NOMO-1 treated with DMSO at 0.1 percent for 48 hours (cell line): ENCODE results near the gene KCTD12.

ENCODE experiments used
- DNase-seq: peaks from one replicate; lab custom pipeline; 2025; ENCODE audit not compliant: unreplicated experiment; lab: John Stamatoyannopoulos, UW

KCTD12 gene

DNA sequence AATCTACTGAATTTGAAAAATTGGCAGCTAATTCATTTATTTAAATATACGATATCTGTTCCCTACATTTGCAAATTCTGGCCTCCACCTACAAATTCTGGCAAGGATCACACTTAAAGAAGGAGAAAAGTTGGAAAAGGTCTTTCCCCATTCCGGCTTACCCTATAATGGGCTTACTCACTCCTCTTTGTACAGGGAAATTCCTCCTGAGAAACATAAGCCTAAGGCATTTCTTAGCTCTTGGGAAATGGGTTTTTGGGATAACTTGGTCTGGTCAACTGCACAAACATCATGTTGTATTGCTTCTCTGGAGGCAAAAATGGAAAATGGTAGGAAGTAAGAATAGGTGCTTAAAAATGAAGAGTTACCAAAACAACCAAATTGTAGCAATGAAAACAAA lies 25.5 kb downstream of the KCTD12 start:
- no peak for DNase-seq

DNA sequence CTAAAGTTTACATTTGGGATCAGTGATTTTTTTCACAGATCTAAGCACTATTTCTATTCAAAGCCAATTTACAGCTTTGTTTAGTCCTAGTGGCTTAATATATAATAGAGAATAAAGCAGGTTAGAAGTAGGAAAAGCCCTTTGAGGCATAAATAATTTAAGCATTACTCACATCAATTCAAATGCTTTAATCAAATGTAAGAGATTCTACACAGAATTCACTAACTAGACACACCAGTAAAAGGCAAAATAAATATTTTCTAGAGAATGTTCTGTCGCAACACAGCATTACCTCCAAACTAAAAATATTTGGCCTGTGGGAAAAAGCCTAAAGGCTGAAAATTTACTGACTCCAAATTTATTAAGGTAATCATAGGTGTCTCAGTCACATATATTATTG lies 31.3 kb downstream of the KCTD12 start:
- DNase-seq, result no peak

DNA sequence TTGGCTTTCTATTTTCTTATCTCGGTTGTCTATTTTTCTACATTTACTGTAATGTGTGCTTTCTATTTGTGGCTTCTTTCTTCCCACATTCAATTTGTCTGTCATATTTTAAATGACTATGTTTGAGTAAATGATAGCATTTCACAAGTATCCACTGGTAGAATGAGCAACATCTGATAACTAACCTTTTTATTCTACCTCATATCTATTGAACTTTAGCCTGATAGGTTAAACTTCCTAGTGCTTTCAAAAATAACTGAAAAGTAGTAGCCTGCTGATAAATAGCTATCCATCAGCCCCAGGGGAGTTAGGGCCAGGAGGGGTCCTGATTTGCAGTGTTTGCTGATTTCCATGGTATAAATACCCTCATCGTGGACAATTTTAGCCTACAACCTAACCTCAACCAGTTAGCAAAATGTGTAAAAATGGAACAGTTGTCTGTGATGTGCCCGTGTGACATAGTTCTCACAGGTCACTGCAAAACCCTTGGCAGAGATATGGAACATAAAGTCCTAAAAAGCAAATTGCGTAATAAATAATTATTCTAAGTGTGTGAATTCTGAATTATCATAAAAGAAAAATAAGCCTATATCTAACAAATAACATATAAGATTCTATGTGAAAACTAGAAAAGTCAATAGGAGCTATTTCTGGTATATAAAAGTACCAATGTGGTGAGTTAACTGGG lies 32.1 kb downstream of the KCTD12 start:
- no peak for DNase-seq

DNA sequence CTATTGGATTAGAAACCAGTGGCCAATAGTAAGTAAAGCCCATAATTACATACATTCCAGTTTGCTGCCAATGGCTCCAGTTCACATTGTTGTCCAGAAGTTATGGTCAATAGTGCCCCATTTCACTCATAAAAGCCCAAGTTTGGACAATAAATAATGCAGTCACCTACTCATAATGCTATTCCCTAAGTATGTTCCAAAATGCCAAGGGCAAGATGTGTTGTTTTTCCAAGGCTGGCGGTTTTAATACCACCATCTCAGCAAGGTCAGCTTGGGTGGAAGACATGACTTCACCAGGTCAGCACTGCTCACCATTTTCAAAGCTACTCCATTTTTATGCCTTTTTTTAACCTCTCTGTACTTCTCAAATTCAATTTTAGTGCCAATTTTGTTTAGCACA lies 32.7 kb downstream of the KCTD12 start:
- no peak for DNase-seq

DNA sequence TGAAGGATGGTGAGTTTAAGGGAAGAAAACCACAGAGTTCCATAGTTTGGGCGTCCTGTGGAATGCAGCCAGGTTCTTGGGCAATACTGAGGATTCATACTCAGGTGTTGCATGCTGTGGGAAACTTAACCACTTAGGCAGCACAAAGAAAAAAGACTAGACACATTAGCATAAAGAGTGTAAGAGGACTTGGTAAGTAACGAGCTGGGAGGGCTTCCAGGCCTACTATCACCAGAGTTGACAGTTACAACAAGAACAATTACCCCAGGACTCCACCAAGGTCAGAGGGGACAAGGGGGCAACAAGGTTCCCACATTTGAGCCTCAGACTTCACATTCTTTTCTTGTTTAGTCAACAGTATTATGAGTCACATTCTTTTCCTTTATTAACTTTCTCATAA lies 33.2 kb downstream of the KCTD12 start:
- no peak for DNase-seq

DNA sequence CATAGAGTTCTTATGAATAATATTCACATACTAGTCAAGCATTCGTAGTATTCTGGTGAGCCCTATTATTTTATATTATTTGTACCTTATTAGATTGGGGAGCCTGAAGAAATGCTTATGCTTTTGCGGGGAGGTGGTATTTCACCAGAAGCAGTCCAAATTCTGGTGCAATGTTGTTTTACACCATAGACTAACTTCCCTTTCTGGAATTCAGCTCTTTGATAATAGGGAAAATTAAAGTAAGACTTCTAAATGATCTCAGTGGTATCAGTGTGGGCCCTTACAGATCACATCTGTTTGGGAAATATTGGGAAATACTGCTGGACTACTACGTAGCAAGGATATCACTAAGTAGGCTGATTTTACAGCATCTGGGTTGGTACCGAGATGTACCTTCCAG lies 34.2 kb downstream of the KCTD12 start:
- no peak for DNase-seq

DNA sequence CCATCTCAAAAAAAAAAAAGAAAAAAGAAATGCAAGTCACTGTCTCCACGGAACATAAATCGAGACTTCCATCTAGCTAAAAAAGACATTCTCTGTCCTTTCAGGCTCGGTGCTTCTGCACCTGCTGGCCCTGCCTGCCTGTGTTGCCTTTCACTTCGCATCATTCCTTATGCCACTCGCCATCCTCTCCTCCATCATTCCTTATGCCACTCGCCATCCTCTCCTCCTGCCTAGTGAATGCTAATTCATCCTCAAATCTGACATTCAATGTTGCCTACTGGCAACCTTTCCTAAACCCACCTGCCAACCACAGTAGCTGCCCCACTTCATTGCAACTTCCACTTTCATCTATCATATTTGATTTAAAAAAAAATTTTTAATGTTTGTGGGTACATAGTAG lies 36.7 kb downstream of the KCTD12 start:
- DNase-seq, result no peak

DNA sequence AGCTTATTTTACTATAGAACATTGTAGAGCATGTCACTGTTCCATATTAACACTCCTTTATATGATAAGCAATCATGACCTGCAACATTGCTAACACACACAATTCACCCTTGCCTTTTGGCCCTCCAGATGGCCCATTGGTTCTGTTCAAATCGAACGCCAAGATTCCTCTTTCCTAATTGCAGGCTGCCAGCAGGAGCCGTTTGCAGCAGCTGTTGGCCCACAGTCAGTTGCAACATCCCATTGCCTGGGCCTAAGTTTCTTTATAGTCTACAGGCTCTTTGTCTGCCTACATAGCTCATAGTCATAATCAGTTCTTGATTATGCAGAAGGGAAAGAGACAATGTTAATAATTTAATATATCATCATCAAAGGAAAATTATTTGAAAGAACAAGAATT lies 37.6 kb downstream of the KCTD12 start:
- peak; percentile 68 for DNase-seq

DNA sequence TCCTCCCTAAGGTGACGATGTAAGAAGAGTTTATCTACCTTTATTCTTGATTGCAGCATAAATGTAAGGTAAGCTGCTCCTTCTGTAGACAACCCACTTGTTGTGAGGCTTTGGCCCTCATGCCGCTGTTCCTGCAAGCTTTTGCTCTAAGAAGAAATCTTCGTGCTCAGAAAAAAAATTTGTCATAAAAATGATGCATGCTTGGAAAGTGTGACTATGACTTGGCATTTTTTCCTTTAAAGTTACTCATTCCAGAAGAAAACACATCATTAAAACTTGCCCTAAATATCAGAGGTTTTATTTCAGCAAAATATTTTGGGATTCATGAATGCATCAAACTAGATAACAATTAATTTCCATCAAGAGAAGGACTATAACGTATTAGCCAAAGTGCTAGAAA lies 39.8 kb downstream of the KCTD12 start:
- DNase-seq, result no peak

DNA sequence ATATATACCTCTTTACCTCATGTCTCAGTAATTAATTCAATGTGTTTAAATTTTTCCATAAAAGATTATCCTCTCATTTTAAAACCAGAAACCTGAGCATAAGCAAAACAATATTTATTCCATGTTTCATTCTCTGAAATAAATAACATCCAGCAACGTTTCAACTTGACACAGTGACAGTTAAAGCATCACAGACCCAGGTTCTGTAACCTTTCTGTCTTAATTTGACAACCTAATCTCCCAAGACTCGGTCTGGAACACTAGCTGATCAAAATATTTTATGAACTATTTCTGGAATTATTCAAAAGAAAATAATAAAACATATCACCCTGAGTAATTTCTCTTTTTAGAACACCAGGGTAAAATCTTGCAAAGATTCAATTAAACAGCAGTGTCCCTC lies 40.3 kb downstream of the KCTD12 start:
- no peak for DNase-seq

DNA sequence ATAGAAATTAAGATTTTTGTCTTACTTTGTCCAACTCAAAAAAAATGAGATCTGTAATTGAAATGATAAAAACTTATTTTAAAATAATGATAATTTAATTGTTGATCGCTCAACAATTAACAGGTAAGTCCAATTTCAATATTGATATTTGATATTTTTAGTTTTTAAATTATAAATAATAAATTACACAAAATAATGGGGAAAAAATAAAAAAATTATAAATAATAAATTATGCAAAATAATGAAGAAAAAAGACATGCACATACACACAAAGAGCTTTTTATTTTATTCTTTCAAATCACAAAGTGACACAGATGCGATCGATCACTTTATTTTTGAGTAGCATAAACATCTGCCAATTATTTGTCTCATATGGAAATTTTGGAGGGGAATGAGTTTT lies 40.8 kb downstream of the KCTD12 start:
- DNase-seq, result no peak

DNA sequence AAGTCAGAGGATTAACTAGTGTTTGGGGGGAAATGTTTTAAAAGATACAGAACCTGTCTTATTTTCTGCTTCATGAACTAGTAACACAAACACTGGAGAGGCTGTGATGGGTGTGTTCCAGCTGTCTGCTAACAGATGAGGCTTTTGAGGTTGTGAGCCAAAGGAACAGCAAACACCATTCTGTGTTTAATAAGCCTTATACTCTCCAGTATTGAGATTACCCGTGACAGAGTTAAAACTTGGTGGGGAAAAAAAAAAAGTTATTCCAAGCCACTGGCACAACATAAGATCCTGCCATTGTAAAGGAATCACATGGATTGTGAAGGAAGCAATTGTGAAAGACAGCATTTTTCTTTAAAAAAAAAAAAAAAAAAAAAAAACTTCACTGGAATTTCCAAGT lies 48.4 kb downstream of the KCTD12 start:
- DNase-seq, result no peak

DNA sequence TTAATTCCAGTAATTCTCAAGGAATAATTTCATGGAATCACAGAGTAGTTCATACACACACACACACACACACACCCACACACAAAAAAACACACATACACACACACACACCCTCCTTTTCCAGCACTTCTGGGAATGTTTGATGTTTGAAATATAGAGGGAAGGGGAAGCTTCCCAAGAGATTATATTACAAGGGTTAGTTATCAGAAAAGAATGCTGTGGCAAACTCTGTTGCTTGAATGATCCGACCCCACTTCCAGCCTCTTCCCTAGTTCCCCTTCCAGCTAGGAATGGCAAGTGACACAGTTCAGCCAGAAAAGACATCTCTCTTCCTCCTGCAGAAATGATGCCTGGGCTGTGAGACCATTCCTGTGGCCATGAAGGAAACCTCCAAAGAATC lies 49.9 kb downstream of the KCTD12 start:
- no peak for DNase-seq

DNA sequence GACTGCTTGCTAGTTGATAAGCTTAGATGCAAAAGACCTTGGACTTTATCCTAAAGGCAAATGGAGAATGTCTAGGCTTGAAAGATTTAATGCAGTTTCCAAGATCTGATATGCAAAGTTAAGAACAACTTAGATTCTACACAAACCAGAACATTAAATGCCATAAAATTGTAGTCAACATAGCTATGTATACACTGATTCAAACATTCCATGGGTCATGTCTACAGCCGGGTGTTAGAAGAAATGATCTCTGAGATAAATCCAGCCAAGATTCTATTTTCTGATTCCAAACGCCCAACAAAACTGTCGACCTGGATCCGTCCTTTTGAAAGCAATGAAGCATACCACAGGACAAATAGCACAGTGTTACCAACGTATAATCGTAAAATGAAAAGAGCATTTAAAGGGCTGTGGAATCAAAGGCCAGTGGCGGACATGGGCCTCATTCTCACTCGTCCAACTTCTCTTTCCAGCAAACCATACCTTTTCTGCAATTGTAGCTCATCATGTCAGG lies 52.7 kb downstream of the KCTD12 start:
- DNase-seq, result no peak

DNA sequence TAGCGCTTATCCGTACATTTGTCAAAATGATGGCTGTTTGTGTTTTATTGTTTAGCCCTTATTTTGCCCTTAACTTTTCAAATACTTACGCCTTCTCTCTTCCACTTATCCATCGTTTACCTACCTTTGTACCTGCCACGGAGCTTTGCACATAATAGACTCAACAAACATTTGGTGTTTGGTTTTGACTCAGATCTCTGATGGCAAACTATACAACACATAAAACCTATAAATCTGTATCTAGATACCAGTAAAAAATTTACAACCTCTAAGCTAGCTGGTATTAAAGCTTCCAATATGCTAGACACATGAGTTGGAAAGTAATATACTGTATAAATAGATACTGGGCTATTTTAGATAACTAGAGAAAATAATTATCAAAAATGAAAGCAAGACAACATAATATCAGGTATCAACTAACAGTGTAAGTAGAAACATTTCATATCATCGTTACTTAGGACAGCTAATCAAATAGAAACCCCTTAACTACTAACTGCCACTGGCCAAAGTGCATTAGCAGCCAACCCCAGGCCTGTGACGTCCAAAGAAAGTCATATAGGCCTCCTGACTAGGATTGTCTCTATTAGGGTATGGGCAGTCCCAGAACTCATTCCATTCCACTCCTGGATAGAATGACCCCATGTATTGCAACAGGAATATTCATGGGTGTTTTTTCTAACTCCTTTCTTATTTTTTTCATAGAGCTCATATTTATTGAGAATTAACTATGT lies 53.8 kb downstream of the KCTD12 start:
- no peak for DNase-seq

DNA sequence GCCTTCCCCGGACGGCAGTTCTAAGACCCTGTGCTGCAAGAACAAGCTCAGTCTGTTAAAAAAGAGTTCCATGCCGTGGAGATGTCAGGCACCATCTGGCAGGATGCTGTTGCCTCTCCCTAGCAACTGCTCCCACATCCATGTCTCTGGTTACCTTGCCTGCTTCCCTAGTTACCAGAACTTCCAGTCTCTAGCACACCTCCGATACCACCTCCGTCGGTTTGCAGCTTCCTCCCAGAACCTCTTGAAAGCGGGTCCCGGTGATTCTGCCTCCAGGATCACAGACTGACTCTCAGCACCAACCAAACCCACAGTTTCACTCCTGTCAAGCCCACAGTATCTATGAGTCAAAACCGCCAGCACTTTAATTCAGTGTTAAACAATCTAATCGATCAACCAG lies 55.4 kb downstream of the KCTD12 start:
- DNase-seq, result no peak
